Osteoblast (primary cell): Measurements from ENCODE around the gene MTHFD1L. TPM values are rescaled to one million over a fixed set of nuclear protein-coding genes. Genes with fewer than 3 reads are reported as not detected.
A peak's percentile ranks its signal among the peaks of the same experiment; 100 is the strongest.

ENCODE experiments used
- DNase-seq: peaks from one replicate; pipeline ENCODE4 v3.0.0; 2011; ENCODE audit warnings: low spot score, mixed read lengths; ENCODE audit not compliant: insufficient read length; ENCODE audit errors: missing footprints
- H2AFZ ChIP-seq: 2 replicates; pipeline ENCODE4 v1.6.0; 2011; ENCODE audit warnings: mild to moderate bottlenecking, low read length
- H3K27ac ChIP-seq: 2 replicates; pipeline ENCODE4 v1.5.1; 2011; ENCODE audit warnings: mild to moderate bottlenecking, low read depth, low read length, moderate library complexity
- H3K27me3 ChIP-seq: 2 replicates; pipeline ENCODE4 v1.6.0; 2012; ENCODE audit warnings: mild to moderate bottlenecking, control low read depth, inconsistent platforms, low read length, moderate library complexity; ENCODE audit not compliant: insufficient read depth
- H3K36me3 ChIP-seq: 2 replicates; pipeline ENCODE4 v1.5.1; 2011; ENCODE audit warnings: mild to moderate bottlenecking, low read length, control low read depth, moderate library complexity; ENCODE audit not compliant: insufficient read depth
- H3K4me1 ChIP-seq: 2 replicates; pipeline ENCODE4 v1.5.1; 2011; ENCODE audit warnings: mild to moderate bottlenecking, low read length, control low read depth, moderate library complexity; ENCODE audit not compliant: insufficient read depth
- H3K4me2 ChIP-seq: 2 replicates; pipeline ENCODE4 v1.6.0; 2011; ENCODE audit warnings: mild to moderate bottlenecking, low read length; ENCODE audit not compliant: insufficient read depth
- H3K4me3 ChIP-seq: fragments of 200-600 bp; sonication (generic); 3 replicates; pipeline ENCODE4 v1.5.1; 2012; ENCODE audit warnings: mild to moderate bottlenecking, low read length, inconsistent platforms; ENCODE audit not compliant: insufficient read depth
- H3K79me2 ChIP-seq: 2 replicates; pipeline ENCODE4 v1.6.0; 2012; ENCODE audit warnings: mild to moderate bottlenecking, low read length, control low read depth, inconsistent platforms; ENCODE audit not compliant: insufficient read depth
- H3K9me3 ChIP-seq: 2 replicates; pipeline ENCODE4 v1.5.1; 2011; ENCODE audit warnings: low read depth, low read length, control low read depth
- H4K20me1 ChIP-seq: 2 replicates; pipeline ENCODE4 v1.6.0; 2012; ENCODE audit warnings: mild to moderate bottlenecking, low read length, control low read depth; ENCODE audit not compliant: insufficient read depth
- CTCF ChIP-seq: IDR thresholded peaks from 2 replicates; pipeline ENCODE4 v1.5.1; 2011; ENCODE audit warnings: mild to moderate bottlenecking, low read depth, low read length, moderate library complexity; ENCODE audit errors: extremely low read depth
- total RNA-seq: library from RNA; depleted of rRNA; stranded (reverse); fragments of >200 nt; gene quantifications from 2 replicates; pipeline ENCODE4 v1.2.3, GENCODE V29; 2012

The MTHFD1L gene
- total RNA-seq, 1 donor = 56.8 TPM

GRCh38 chr6:150894935-150895552, 29.5 kb downstream of the MTHFD1L start:
- H3K4me2 ChIP-seq = peak overlapping the region; percentile 26
- H2AFZ ChIP-seq = no peak overlapping the region
- no peak for DNase-seq
- peaks cover 36% of the 10 kb centered on the region for H3K36me3 ChIP-seq
- no peaks in the 10 kb centered on the region for H4K20me1 ChIP-seq
- no peaks in the 10 kb centered on the region for H3K27me3 ChIP-seq
- H3K4me1 ChIP-seq = peaks cover 42% of the 10 kb centered on the region
- H3K79me2 ChIP-seq = peaks cover 13% of the 10 kb centered on the region
- no peaks in the 10 kb centered on the region for H3K9me3 ChIP-seq
- peak overlapping the region; percentile 21 for H3K4me3 ChIP-seq
- peak overlapping the region; percentile 66 for H3K27ac ChIP-seq
- TF ChIP-seq CTCF = no peak

GRCh38 chr6:150895928-150896632, 30.6 kb downstream of the MTHFD1L start:
- Histone ChIP-seq H3K4me1 (peaks cover 42% of the 10 kb centered on the region), H3K9me3 (no peaks in the 10 kb centered on the region), H3K79me2 (peaks cover 13% of the 10 kb centered on the region), H3K27me3 (no peaks in the 10 kb centered on the region), H3K4me2 (no peak overlapping the region), H2AFZ (no peak overlapping the region), H3K36me3 (peaks cover 27% of the 10 kb centered on the region), H3K27ac (no peak overlapping the region), H4K20me1 (no peaks in the 10 kb centered on the region), H3K4me3 (no peak overlapping the region)
- TF ChIP-seq CTCF = no peak
- no peak for DNase-seq

- Histone ChIP-seq H3K4me1 (peaks cover 43% of the 10 kb centered on the region), H2AFZ (no peak overlapping the region), H4K20me1 (no peaks in the 10 kb centered on the region), H3K36me3 (peaks cover 25% of the 10 kb centered on the region), H3K27me3 (no peaks in the 10 kb centered on the region), H3K9me3 (no peaks in the 10 kb centered on the region), H3K4me2 (no peak overlapping the region), H3K79me2 (peaks cover 13% of the 10 kb centered on the region), H3K4me3 (no peak overlapping the region), H3K27ac (no peak overlapping the region)
- no peak for DNase-seq
- TF ChIP-seq CTCF = no peak
These were observed 32.0 kb downstream of the MTHFD1L start for GRCh38 chr6:150897400-150897943.
